Activated CD8-positive, alpha-beta T cell treated with anti-CD3 and anti-CD28 coated beads for 36 hours (primary cell): ENCODE results near the gene VPS13D. TPM values are rescaled to one million over a fixed set of nuclear protein-coding genes. Genes with fewer than 3 reads are reported as not detected.

Source experiments
- ATAC-seq: fragments of 200-7000 bp; cut with Tn5 transposase; one replicate; pipeline ENCODE4 v1.10.0; 2021; ENCODE audit warnings: mild to moderate bottlenecking, moderate library complexity
- CTCF ChIA-PET: fragments of 350-600 bp; sonication (Branson Sonifier 250); formaldehyde crosslinking; loops from one replicate; lab custom pipeline; 2021; ENCODE audit warnings: antibody characterized with exemption; lab: Charles Lee
- POLR2A ChIA-PET: fragments of 350-600 bp; sonication (Branson Sonifier 250); formaldehyde crosslinking; loops from one replicate; lab custom pipeline; 2021; ENCODE audit warnings: antibody characterized with exemption; lab: Charles Lee
- DNase-seq: peaks from one replicate; pipeline ENCODE4 v3.0.0-alpha.2; 2020
- H3K27ac Mint-ChIP-seq: one replicate; pipeline ENCODE4 v1.8.0; 2021; ENCODE audit warnings: mild to moderate bottlenecking, mixed read lengths
- H3K27me3 Mint-ChIP-seq: one replicate; pipeline ENCODE4 v1.8.0; 2021; ENCODE audit warnings: mixed read lengths
- H3K36me3 Mint-ChIP-seq: one replicate; pipeline ENCODE4 v1.8.0; 2021; ENCODE audit warnings: low read depth, mixed read lengths
- H3K4me1 Mint-ChIP-seq: one replicate; pipeline ENCODE4 v1.8.0; 2021; ENCODE audit warnings: low read depth, mixed read lengths
- H3K4me3 Mint-ChIP-seq: one replicate; pipeline ENCODE4 v1.8.0; 2021; ENCODE audit warnings: mild to moderate bottlenecking, moderate library complexity, mixed read lengths
- H3K9me3 Mint-ChIP-seq: one replicate; pipeline ENCODE4 v1.8.0; 2021; ENCODE audit warnings: mixed read lengths
- intact Hi-C: fragments of 100-400 bp; cut with micrococcal nuclease; formaldehyde crosslinking; loops from one replicate; pipeline ENCODE4 v1.10.0; 2022
- total RNA-seq, 2 experiments: library from RNA; stranded (reverse); gene quantifications; one replicate each; pipeline ENCODE4 v1.2.3, GENCODE V29; 2021
- TF ChIP-seq, protein P1 (sequence below): fragments of 200-600 bp; IDR thresholded peaks from one replicate; pipeline ENCODE4 v1.8.0; 2022; ENCODE audit warnings: antibody characterized with exemption, mild to moderate bottlenecking

VPS13D gene
- total RNA-seq, 2 experiments from 2014 or later = 28.1 to 30.7 TPM

DNA sequence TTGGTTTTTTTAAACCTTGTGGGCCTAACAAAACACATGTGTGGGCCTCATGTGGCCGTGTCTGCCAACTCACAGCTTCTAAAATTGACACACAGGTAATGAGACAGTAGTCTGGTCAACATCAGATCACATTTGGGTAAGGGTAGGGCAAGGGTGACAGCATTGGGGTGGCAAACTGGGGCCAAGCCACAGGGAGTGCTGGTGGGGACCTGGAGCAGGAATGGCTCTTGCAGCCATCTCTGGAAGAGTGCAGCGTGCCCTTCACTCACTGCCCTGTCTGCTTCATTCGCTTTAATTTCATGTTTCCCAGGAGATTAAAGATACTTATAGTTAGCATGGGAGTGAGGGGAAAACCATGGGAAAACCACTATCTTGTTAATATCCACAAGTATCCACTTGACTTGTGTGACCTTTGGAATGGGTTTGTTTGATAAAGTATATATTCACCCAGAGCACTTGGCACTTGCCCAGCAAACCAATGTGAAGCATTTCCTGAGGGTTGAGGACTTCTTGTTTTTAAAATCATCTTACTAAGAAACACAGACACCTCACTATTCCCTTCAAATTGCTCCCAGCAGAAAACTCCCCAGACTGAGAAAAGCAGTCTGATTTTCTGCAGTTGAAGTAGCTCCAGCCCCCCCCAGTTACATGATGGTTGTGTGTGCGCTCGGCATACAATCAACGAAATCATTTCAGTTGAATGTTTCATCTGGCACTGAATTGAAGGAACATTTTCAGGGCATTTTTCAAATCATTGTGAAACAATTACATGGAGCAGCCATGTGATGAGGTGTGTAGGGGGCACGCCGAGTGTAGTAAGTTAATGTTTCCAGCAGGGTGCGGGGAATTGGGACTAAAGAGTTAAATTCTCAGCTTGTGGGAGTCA lies 175.7 kb downstream of the VPS13D start:
- POLR2A ChIA-PET = no interaction called here
- peaks cover 8% of the 10 kb centered on the region for H3K9me3 Mint-ChIP-seq
- no peaks in the 10 kb centered on the region for H3K27me3 Mint-ChIP-seq
- no peak overlapping the region for H3K27ac Mint-ChIP-seq
- ATAC-seq (no peak), DNase-seq (no peak)
- intact Hi-C loops = no loop called here
- CTCF ChIA-PET = interaction anchor here (1.0 to 1.4 kb wide), 2 partner anchors 110 to 214 kb away, joined by 3 read pairs; no protein-coding TSS in a partner anchor
- TF ChIP-seq, protein P1, sequence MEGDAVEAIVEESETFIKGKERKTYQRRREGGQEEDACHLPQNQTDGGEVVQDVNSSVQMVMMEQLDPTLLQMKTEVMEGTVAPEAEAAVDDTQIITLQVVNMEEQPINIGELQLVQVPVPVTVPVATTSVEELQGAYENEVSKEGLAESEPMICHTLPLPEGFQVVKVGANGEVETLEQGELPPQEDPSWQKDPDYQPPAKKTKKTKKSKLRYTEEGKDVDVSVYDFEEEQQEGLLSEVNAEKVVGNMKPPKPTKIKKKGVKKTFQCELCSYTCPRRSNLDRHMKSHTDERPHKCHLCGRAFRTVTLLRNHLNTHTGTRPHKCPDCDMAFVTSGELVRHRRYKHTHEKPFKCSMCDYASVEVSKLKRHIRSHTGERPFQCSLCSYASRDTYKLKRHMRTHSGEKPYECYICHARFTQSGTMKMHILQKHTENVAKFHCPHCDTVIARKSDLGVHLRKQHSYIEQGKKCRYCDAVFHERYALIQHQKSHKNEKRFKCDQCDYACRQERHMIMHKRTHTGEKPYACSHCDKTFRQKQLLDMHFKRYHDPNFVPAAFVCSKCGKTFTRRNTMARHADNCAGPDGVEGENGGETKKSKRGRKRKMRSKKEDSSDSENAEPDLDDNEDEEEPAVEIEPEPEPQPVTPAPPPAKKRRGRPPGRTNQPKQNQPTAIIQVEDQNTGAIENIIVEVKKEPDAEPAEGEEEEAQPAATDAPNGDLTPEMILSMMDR = no peak
- no peak overlapping the region for H3K4me3 Mint-ChIP-seq
- peaks cover 50% of the 10 kb centered on the region for H3K36me3 Mint-ChIP-seq
- H3K4me1 Mint-ChIP-seq = peaks cover 36% of the 10 kb centered on the region

DNA sequence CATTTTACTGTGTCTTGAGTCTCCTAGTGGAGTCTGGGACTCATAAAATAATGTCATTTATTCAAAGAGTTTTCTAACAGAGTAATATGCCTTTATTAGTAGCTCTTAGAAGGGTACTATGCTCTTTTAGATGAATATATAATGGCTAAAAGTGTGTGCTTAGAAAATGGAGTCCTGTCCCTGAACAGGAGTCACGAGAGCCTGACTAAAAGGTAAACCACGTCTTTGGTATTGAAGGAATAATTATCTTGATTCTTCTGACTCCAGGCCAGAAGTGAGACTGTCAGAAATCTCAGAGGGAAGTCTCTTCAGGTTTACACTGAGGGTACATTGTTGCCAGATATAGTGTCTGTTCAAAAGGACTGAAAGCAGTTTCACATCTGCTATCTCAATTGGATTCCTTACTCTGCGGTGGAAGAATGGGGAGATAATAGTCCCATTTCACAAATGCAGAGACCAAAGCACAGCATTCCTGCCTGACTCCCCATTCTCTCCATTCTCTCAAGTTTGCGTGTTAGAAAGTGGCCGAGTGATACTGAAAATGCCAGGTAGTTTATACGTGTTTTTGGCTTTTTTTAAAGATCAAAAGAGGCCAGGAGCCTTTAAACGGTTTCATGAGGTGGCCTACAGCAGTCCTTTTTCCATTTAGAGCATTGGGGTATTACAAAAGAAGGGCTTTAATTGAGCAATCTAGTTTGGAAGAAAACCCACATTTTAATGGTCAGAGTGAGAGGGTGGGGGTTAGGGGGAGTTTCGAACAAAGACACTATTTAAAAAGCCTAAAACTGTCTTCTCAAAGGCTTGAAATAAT lies 176.6 kb downstream of the VPS13D start:
- peak overlapping the region; percentile 46 for H3K27ac Mint-ChIP-seq

DNA sequence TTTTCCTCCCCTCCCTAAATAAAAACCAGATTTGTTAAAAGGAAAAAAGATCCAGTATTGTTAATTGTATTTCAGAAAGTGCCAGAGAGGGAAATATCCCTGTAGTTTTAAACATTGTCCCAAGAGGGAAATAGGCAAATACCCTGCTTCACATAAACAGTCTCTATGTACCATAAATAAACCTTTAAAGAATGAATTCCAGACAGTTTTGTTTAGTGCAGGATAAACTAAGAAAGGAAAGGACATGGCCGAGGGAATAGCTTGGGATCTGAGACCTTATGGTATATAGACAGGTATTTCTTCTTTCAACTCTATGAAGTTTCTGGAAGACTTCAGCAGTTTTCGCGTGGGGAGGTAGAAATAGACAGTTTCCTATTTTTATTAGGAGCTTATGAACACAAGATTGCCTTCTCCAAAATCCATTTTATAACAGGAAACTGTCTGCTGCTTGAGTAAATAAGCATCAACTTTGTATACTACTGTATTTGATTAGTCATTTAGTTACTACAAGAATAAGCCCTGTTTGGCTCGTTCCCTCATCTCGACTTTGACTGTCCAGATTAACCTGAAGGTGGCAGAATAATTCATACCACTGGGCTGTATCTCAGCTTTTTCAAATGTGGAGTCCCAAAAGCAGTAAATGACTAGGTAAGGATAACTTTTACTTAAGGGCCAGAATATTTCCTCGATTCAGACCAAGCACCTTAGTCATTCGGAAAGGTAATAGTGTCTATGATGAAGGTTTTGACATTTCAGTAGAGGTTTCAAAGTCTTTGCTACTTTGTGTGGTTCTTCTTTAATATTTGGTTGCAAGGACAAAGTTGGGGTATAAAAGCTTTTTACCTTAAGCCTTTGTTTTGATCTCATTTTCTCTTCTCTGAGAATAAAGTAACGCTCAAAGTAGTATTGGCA lies 177.5 kb downstream of the VPS13D start:
- intact Hi-C loops = no loop called here
- Mint-ChIP-seq H3K4me1 (peaks cover 36% of the 10 kb centered on the region), H3K36me3 (peaks cover 61% of the 10 kb centered on the region), H3K9me3 (peaks cover 9% of the 10 kb centered on the region), H3K4me3 (no peak overlapping the region), H3K27ac (peak overlapping the region; percentile 57), H3K27me3 (no peaks in the 10 kb centered on the region)
- peak; percentile 44 for DNase-seq
- ChIA-PET CTCF (interaction anchor here (0.9 to 2.5 kb wide), 19 partner anchors 9 to 252 kb away, joined by 3 to 20 read pairs (median 5); partner anchors contain the start of gene DHRS3), POLR2A (interaction anchor here (0.6 to 1.4 kb wide), 8 partner anchors 17 to 212 kb away, joined by 3 to 5 read pairs (median 3); no protein-coding TSS in a partner anchor)
- TF ChIP-seq, protein P1 = peak; percentile 48
- ATAC-seq = peak; percentile 93

More for the DNA sequence above, 176.6 kb downstream of the VPS13D start:
- Mint-ChIP-seq H3K9me3 (peaks cover 9% of the 10 kb centered on the region), H3K36me3 (peaks cover 53% of the 10 kb centered on the region), H3K27me3 (no peaks in the 10 kb centered on the region), H3K4me3 (no peak overlapping the region), H3K4me1 (peaks cover 36% of the 10 kb centered on the region)
- ChIA-PET POLR2A (interaction anchor here (1.0 to 1.3 kb wide), 2 partner anchors 44 to 210 kb away, joined by 3 to 5 read pairs; no protein-coding TSS in a partner anchor), CTCF (interaction anchor here (1.0 to 2.0 kb wide), 11 partner anchors 8 to 216 kb away, joined by 3 to 20 read pairs (median 5); partner anchors contain the start of gene DHRS3)
- DNase-seq (no peak), ATAC-seq (no peak)
- TF ChIP-seq, protein P1 = no peak
- intact Hi-C loops = no loop called here

DNA sequence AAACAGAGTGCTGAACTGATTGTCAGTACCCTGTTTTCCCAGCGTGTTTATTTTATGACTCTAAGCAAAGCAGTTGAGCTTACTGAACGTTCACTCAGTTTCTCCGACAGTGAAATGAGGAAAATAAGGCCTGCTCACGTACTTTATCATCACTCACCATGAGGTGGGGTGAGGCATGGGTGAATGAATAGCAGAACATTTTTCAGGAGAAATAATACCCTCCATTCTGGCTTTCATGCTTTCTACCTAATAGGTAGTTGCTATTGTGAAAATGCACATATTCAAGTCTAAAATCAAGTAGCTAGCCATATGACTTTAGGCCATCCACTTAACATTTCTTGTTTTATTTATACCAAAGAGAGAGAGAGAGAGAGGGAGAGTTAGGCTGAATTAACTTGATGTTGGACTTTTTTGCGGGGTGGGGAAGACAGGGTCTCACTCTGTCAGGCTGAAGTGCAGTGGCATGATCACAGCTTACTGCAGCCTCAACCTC lies 178.2 kb downstream of the VPS13D start:
- Mint-ChIP-seq H3K36me3 (peaks cover 64% of the 10 kb centered on the region), H3K27me3 (no peaks in the 10 kb centered on the region), H3K4me3 (no peak overlapping the region), H3K27ac (peak overlapping the region; percentile 57), H3K9me3 (peaks cover 9% of the 10 kb centered on the region), H3K4me1 (peaks cover 41% of the 10 kb centered on the region)
- TF ChIP-seq, protein P1 = no peak
- DNase-seq = no peak
- CTCF ChIA-PET = interaction anchor here (0.8 to 2.5 kb wide), 21 partner anchors 8 to 251 kb away, joined by 3 to 20 read pairs (median 5); partner anchors contain the start of gene DHRS3
- ATAC-seq = peak; percentile 34
- intact Hi-C loops = no loop called here
- POLR2A ChIA-PET = interaction anchor here (0.6 to 1.4 kb wide), 8 partner anchors 16 to 211 kb away, joined by 3 to 5 read pairs (median 3); no protein-coding TSS in a partner anchor
